ENCODE results near the gene FAM50A.

The FAM50A gene

GRCh38 chrX:154452823-154453222 is 8.9 kb downstream of the FAM50A start:
- Histone ChIP-seq H3K4me3 (ENCODE audit: insufficient read depth, low read depth, low read length, poor library complexity, severe bottlenecking) (no peak overlapping the region), H3K9me3 (ENCODE audit: control insufficient read depth, low read length) (no peaks in the 10 kb centered on the region), H3K27me3 (replicated peaks; ENCODE audit: control insufficient read depth, insufficient read depth, low read length, poor library complexity, severe bottlenecking) (no peaks in the 10 kb centered on the region), H3K36me3 (ENCODE audit: control insufficient read depth, insufficient read depth, low read length) (peaks cover 17% of the 10 kb centered on the region), H3K27ac (ENCODE audit: insufficient read depth, low read length, poor library complexity, severe bottlenecking) (no peak overlapping the region), H3K4me1 (ENCODE audit: control insufficient read depth, insufficient read depth, low read length, poor library complexity, severe bottlenecking) (no peaks in the 10 kb centered on the region)
- DNase-seq = no peak

DNA sequence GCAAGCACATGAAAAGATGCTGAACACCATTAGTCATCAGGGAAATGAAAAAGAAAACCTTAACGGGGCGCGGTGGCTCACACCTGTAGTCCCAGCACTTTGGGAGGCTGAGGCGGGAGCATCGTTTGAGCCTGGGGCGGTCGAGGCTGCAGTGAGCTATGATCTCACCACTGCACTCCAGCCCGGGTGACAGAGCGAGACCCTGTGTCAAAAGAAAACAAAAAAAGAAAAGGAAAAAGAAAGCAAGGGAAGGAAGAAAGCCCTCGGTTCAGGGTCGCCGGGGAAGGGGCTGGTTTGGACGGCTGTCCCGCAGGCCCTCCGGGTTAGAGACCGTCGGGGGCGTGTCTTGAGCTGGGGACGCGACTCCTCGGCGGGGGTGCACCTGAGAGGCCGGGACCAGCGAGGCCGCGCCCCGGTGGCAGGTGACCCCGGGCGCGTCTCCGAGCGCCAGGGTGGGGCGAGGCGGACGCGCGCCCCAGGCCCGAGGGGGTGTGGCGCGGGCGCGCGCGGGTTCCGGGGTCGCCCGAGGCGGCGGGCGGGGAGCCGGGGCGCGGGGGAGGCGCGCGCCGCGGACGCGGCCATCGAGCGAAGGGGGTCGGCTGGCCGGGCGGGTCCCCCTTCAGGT is 13.7 kb downstream of the FAM50A start:
- no peaks in the 10 kb centered on the region for H3K9me3 ChIP-seq (ENCODE audit: control insufficient read depth, low read length)
- H3K27ac ChIP-seq (ENCODE audit: insufficient read depth, low read length, poor library complexity, severe bottlenecking) = no peak overlapping the region
- no peaks in the 10 kb centered on the region for H3K36me3 ChIP-seq (ENCODE audit: control insufficient read depth, insufficient read depth, low read length)
- peak overlapping the region; percentile 34 for H3K4me3 ChIP-seq (ENCODE audit: insufficient read depth, low read depth, low read length, poor library complexity, severe bottlenecking)
- no peaks in the 10 kb centered on the region for H3K27me3 ChIP-seq (replicated peaks; ENCODE audit: control insufficient read depth, insufficient read depth, low read length, poor library complexity, severe bottlenecking)
- peak; percentile 51 to 56 (median 51) for DNase-seq
- peaks cover 4% of the 10 kb centered on the region for H3K4me1 ChIP-seq (ENCODE audit: control insufficient read depth, insufficient read depth, low read length, poor library complexity, severe bottlenecking)

DNA sequence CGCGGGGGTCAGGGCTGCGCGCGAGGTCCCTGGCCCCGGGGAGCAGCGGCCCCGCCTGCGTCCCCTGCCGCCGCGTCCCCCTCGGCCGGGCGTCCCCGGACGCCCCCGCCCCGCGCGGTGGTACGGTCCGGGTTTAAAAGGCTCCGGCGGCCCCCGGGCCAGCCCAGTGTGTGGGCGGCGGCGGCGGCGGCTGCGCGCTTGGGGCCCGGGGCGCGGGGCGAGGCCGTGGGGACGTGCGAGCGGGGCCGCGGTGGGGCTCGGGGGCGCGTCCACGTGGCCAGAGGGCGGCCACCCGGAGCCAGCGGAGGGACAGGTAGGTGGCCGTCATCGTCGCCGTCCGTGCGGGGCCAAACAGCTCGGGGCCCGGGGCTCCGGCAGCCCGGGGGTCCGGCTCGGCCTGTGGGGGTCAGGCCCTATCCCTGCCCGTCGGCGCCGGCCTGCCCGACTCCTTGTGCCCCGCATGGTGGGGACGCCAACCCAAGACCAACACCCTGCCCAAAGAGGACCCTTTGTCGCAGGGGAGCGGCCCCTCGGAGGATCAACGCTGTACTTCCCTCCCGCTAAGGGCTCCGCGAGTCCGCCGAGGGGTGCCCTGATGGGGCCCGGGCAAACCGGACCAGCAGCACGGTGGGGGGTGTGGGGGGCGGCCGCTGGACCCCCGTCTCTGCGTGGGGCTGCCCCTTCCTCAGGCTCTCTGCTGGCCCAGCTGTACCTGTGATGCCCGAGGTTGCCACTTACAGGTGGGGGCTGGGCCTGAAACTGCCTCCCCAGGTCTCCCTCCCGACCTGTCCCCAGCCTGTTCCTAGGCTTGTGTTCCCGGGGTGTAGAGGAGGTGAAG is 14.4 kb downstream of the FAM50A start, which contains the start of gene PLXNA3:
TSS of gene PLXNA3 (plus strand) at position 166 of the 838 bp plus-strand sequence. CDS start 1,903 bp downstream, outside the sequence.
- H3K27ac ChIP-seq (ENCODE audit: insufficient read depth, low read length, poor library complexity, severe bottlenecking) = peak within 1 kb of the TSS; percentile 58
- H3K9me3 ChIP-seq (ENCODE audit: control insufficient read depth, low read length) = no peaks in the 10 kb centered on the region

DNA sequence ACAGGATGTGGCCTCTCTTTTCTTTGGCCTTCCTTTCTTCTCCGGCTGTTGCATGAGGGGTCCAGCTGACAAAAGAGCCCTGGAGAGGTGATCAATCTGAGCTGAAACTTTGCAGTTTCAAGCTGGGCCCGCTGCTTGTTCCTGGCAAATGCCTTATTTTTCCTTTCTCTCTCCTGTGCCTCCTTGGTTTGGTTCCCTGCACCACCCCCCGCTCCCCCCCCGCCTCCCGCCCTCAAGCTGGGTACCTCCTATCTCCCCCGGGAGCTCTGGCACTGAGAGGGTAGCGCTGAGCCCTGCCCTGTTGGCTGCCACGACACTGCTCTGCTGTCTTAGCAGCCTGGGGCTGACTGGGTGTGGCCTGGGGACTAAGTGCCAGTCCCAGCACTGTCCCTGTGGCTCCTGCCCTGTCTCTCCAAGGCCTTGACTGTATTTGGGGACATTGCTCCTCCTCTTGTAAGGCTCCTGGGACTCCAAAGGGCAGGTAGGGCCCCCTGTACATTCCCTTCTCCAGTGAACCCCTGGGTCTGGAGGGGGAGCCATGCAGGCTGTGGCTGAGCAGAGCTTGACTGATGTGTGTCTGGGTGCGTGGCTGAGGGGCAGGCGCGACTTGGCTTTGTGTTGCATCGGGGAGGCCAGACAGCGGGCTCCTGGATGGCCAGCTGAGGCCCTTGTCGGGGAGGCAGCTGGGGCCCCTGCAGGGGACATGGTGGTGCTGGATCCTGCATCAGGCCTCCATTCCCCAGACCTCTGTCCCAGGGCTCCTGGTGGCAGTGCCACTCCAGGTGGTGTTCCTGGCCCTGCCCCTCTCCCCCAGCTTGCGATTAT is 15.2 kb downstream of the FAM50A start:
- no peak for DNase-seq
- no peaks in the 10 kb centered on the region for H3K27me3 ChIP-seq (replicated peaks; ENCODE audit: control insufficient read depth, insufficient read depth, low read length, poor library complexity, severe bottlenecking)
- H3K4me3 ChIP-seq (ENCODE audit: insufficient read depth, low read depth, low read length, poor library complexity, severe bottlenecking) = peak overlapping the region; percentile 61
- H3K4me1 ChIP-seq (ENCODE audit: control insufficient read depth, insufficient read depth, low read length, poor library complexity, severe bottlenecking) = peaks cover 4% of the 10 kb centered on the region
- H3K27ac ChIP-seq (ENCODE audit: insufficient read depth, low read length, poor library complexity, severe bottlenecking) = peak overlapping the region; percentile 58
- H3K36me3 ChIP-seq (ENCODE audit: control insufficient read depth, insufficient read depth, low read length) = peaks cover 2% of the 10 kb centered on the region
- H3K9me3 ChIP-seq (ENCODE audit: control insufficient read depth, low read length) = no peaks in the 10 kb centered on the region

More for the DNA sequence above, 14.4 kb downstream of the FAM50A start, which contains the start of gene PLXNA3:
- Histone ChIP-seq H3K27me3 (replicated peaks; ENCODE audit: control insufficient read depth, insufficient read depth, low read length, poor library complexity, severe bottlenecking) (no peaks in the 10 kb centered on the region), H3K4me1 (ENCODE audit: control insufficient read depth, insufficient read depth, low read length, poor library complexity, severe bottlenecking) (peaks cover 4% of the 10 kb centered on the region), H3K4me3 (ENCODE audit: insufficient read depth, low read depth, low read length, poor library complexity, severe bottlenecking) (peak within 1 kb of the TSS; percentile 61), H3K36me3 (ENCODE audit: control insufficient read depth, insufficient read depth, low read length) (no peaks in the 10 kb centered on the region)
- peak; percentile 46 to 56 (median 54) for DNase-seq

GRCh38 chrX:154459832-154460231 is 15.9 kb downstream of the FAM50A start:
- no peak for DNase-seq
- Histone ChIP-seq H3K36me3 (ENCODE audit: control insufficient read depth, insufficient read depth, low read length) (peaks cover 3% of the 10 kb centered on the region), H3K4me3 (ENCODE audit: insufficient read depth, low read depth, low read length, poor library complexity, severe bottlenecking) (no peak overlapping the region), H3K4me1 (ENCODE audit: control insufficient read depth, insufficient read depth, low read length, poor library complexity, severe bottlenecking) (peaks cover 4% of the 10 kb centered on the region), H3K27me3 (replicated peaks; ENCODE audit: control insufficient read depth, insufficient read depth, low read length, poor library complexity, severe bottlenecking) (no peaks in the 10 kb centered on the region), H3K27ac (ENCODE audit: insufficient read depth, low read length, poor library complexity, severe bottlenecking) (no peak overlapping the region), H3K9me3 (ENCODE audit: control insufficient read depth, low read length) (no peaks in the 10 kb centered on the region)

- no peak overlapping the region for H3K4me3 ChIP-seq (ENCODE audit: insufficient read depth, low read depth, low read length, poor library complexity, severe bottlenecking)
- DNase-seq = no peak
- H3K9me3 ChIP-seq (ENCODE audit: control insufficient read depth, low read length) = no peaks in the 10 kb centered on the region
- H3K36me3 ChIP-seq (ENCODE audit: control insufficient read depth, insufficient read depth, low read length) = peaks cover 3% of the 10 kb centered on the region
- H3K4me1 ChIP-seq (ENCODE audit: control insufficient read depth, insufficient read depth, low read length, poor library complexity, severe bottlenecking) = peaks cover 4% of the 10 kb centered on the region
- no peak overlapping the region for H3K27ac ChIP-seq (ENCODE audit: insufficient read depth, low read length, poor library complexity, severe bottlenecking)
- H3K27me3 ChIP-seq (replicated peaks; ENCODE audit: control insufficient read depth, insufficient read depth, low read length, poor library complexity, severe bottlenecking) = no peaks in the 10 kb centered on the region
These were observed 16.4 kb downstream of the FAM50A start for GRCh38 chrX:154460326-154460725.

- H3K9me3 ChIP-seq (ENCODE audit: control insufficient read depth, low read length) = no peaks in the 10 kb centered on the region
- DNase-seq = no peak
- peaks cover 4% of the 10 kb centered on the region for H3K4me1 ChIP-seq (ENCODE audit: control insufficient read depth, insufficient read depth, low read length, poor library complexity, severe bottlenecking)
- H3K27ac ChIP-seq (ENCODE audit: insufficient read depth, low read length, poor library complexity, severe bottlenecking) = no peak overlapping the region
- peaks cover 11% of the 10 kb centered on the region for H3K36me3 ChIP-seq (ENCODE audit: control insufficient read depth, insufficient read depth, low read length)
- no peak overlapping the region for H3K4me3 ChIP-seq (ENCODE audit: insufficient read depth, low read depth, low read length, poor library complexity, severe bottlenecking)
- H3K27me3 ChIP-seq (replicated peaks; ENCODE audit: control insufficient read depth, insufficient read depth, low read length, poor library complexity, severe bottlenecking) = no peaks in the 10 kb centered on the region
These were observed 18.5 kb downstream of the FAM50A start for GRCh38 chrX:154462396-154462795.

- no peaks in the 10 kb centered on the region for H3K27me3 ChIP-seq (replicated peaks; ENCODE audit: control insufficient read depth, insufficient read depth, low read length, poor library complexity, severe bottlenecking)
- H3K4me3 ChIP-seq (ENCODE audit: insufficient read depth, low read depth, low read length, poor library complexity, severe bottlenecking) = no peak overlapping the region
- DNase-seq = no peak
- peaks cover 4% of the 10 kb centered on the region for H3K4me1 ChIP-seq (ENCODE audit: control insufficient read depth, insufficient read depth, low read length, poor library complexity, severe bottlenecking)
- peaks cover 11% of the 10 kb centered on the region for H3K36me3 ChIP-seq (ENCODE audit: control insufficient read depth, insufficient read depth, low read length)
- H3K9me3 ChIP-seq (ENCODE audit: control insufficient read depth, low read length) = no peaks in the 10 kb centered on the region
- no peak overlapping the region for H3K27ac ChIP-seq (ENCODE audit: insufficient read depth, low read length, poor library complexity, severe bottlenecking)
These were observed 19.8 kb downstream of the FAM50A start for GRCh38 chrX:154463611-154464220.

GRCh38 chrX:154464806-154465365 is 20.9 kb downstream of the FAM50A start:
- Histone ChIP-seq H3K4me3 (ENCODE audit: insufficient read depth, low read depth, low read length, poor library complexity, severe bottlenecking) (no peak overlapping the region), H3K9me3 (ENCODE audit: control insufficient read depth, low read length) (no peaks in the 10 kb centered on the region), H3K36me3 (ENCODE audit: control insufficient read depth, insufficient read depth, low read length) (peaks cover 16% of the 10 kb centered on the region), H3K4me1 (ENCODE audit: control insufficient read depth, insufficient read depth, low read length, poor library complexity, severe bottlenecking) (peaks cover 3% of the 10 kb centered on the region), H3K27me3 (replicated peaks; ENCODE audit: control insufficient read depth, insufficient read depth, low read length, poor library complexity, severe bottlenecking) (no peaks in the 10 kb centered on the region), H3K27ac (ENCODE audit: insufficient read depth, low read length, poor library complexity, severe bottlenecking) (no peak overlapping the region)
- no peak for DNase-seq
